HFFc6 (cell line): ENCODE measurements around the gene MAEA. TPM values are rescaled to one million over a fixed set of nuclear protein-coding genes. Genes with fewer than 3 reads are reported as not detected.

Experiments
- DNase-seq: peaks from one replicate; pipeline ENCODE4 v3.0.0-alpha.2; 2018
- H3K27ac Mint-ChIP-seq: 2 replicates; pipeline ENCODE4 v1.8.0; 2020; ENCODE audit warnings: mild to moderate bottlenecking, mixed read lengths
- H3K27me3 Mint-ChIP-seq: 2 replicates; pipeline ENCODE4 v1.8.0; 2021; ENCODE audit warnings: mild to moderate bottlenecking, moderate library complexity, mixed read lengths; ENCODE audit not compliant: insufficient read depth
- H3K36me3 Mint-ChIP-seq: 2 replicates; pipeline ENCODE4 v1.8.0; 2021; ENCODE audit warnings: low read depth, mixed read lengths
- H3K4me1 Mint-ChIP-seq: 2 replicates; pipeline ENCODE4 v1.8.0; 2020; ENCODE audit warnings: low read depth, mixed read lengths
- H3K4me3 Mint-ChIP-seq: 2 replicates; pipeline ENCODE4 v1.8.0; 2020; ENCODE audit warnings: mild to moderate bottlenecking, moderate library complexity, mixed read lengths
- H3K9me3 Mint-ChIP-seq: 2 replicates; pipeline ENCODE4 v1.8.0; 2020; ENCODE audit warnings: mild to moderate bottlenecking, mixed read lengths
- total RNA-seq, 6 experiments: library from RNA; stranded (reverse); fragmentation: NEBNext Ultra II Directional; extraction: Animal tissue kit (Norgen Biotek cat#: 25700); gene quantifications; 2 replicates in 1 of 6; 3 replicates in 5 of 6; pipeline ENCODE4 v1.2.3, GENCODE V29; 2021
- TF ChIP-seq, protein P1 (sequence below): fragments of 200-600 bp; sonication (generic); IDR thresholded peaks from 2 replicates; pipeline ENCODE4 v1.5.0; 2021; ENCODE audit warnings: antibody characterized with exemption, mild to moderate bottlenecking

The MAEA gene
- total RNA-seq, 6 experiments from 2014 or later, result 56.0 to 65.4 (median 60.6) TPM

DNA sequence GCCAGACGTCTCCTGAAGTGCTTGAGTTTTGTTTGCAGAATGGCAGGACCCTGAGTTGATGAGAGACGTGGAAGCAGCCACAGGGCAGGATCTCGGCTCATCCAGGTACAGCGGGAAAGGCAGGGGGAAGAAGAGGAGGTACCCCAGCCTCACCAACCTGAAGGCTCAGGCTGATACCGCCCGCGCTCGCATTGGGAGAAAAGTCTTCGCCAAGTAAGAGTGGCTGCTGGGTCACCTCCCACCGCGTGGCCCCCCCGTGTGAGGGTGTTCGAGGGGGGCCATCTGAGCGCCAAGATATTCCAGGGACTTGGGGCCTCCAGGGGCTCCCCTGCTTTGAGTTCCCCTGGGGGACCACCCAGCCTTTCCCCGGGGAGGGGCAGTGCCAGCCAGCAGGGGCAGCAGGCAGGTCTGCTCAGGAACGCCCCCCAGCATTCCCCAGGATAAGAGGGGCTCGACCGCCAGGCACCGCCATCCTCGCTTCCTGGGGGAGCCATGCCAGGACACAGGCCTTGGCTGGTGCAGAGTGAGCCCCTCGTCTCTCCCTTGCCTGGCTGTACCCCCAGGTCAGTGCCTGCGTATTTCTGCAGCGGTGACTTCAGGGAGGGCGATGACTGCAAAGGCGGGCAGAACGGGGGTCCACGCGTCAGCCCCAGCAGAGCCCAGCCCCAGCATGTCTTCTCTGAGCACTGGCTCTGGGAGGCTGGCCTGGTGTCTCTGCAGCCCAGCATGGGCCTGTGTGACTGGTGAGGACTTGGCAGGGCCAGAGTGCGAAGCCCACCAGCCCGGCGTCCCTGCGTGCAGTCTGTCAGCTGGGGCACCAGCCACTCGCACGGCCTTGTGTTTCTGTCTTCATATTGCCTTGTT is 94.3 kb downstream of the MAEA start:
- H3K4me1 Mint-ChIP-seq, result no peaks in the 10 kb centered on the region
- DNase-seq, result no peak

DNA sequence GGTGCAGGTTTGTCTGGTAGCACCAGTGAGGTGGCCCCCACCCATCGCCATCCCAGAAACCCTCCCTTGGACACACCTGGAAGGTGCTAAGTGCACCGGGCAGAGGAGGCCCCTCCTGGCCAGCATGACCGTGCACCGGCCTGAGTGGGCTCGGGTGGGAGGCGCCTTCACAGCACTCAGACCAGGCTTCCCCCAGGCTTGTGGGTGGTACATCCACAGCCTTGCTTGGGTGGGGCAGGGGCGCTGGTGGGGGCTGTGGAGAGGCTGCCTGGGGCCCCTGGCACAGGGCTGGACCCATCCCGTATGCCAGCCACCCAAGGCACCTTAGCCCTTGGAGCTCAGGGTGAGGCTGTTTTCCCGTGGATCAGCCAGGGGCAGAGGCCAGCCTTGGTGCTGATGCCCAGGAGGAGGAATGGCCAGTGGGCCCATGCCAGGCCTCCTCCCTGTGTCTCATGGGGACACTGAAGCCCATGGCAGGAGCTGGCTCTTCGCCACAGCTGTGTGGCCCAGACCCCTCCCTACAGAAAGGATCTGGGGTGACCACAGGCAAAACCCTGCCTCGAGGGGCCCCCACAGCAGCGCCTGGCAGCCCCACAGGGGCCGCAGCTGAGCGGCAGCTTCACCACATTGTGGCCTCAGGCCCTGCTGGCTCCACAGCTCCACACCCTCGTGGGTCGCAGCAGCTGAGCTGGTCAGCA is 95.1 kb downstream of the MAEA start:
- no peak for DNase-seq
- TF ChIP-seq, protein P1, sequence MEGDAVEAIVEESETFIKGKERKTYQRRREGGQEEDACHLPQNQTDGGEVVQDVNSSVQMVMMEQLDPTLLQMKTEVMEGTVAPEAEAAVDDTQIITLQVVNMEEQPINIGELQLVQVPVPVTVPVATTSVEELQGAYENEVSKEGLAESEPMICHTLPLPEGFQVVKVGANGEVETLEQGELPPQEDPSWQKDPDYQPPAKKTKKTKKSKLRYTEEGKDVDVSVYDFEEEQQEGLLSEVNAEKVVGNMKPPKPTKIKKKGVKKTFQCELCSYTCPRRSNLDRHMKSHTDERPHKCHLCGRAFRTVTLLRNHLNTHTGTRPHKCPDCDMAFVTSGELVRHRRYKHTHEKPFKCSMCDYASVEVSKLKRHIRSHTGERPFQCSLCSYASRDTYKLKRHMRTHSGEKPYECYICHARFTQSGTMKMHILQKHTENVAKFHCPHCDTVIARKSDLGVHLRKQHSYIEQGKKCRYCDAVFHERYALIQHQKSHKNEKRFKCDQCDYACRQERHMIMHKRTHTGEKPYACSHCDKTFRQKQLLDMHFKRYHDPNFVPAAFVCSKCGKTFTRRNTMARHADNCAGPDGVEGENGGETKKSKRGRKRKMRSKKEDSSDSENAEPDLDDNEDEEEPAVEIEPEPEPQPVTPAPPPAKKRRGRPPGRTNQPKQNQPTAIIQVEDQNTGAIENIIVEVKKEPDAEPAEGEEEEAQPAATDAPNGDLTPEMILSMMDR, result no peak
- Mint-ChIP-seq H3K4me1 (no peaks in the 10 kb centered on the region), H3K27me3 (no peaks in the 10 kb centered on the region; the same call in 1 of the 2 replicates), H3K27ac (no peak overlapping the region), H3K9me3 (peaks cover 8% of the 10 kb centered on the region), H3K36me3 (peaks cover 30% of the 10 kb centered on the region), H3K4me3 (no peak overlapping the region)

More for the DNA sequence above, 94.3 kb downstream of the MAEA start:
- TF ChIP-seq, protein P1, result no peak
- H3K9me3 Mint-ChIP-seq, result peaks cover 8% of the 10 kb centered on the region
- H3K27me3 Mint-ChIP-seq, result no peaks in the 10 kb centered on the region; the same call in 1 of the 2 replicates
- H3K27ac Mint-ChIP-seq, result no peak overlapping the region
- no peak overlapping the region for H3K4me3 Mint-ChIP-seq
- H3K36me3 Mint-ChIP-seq, result peaks cover 24% of the 10 kb centered on the region

DNA sequence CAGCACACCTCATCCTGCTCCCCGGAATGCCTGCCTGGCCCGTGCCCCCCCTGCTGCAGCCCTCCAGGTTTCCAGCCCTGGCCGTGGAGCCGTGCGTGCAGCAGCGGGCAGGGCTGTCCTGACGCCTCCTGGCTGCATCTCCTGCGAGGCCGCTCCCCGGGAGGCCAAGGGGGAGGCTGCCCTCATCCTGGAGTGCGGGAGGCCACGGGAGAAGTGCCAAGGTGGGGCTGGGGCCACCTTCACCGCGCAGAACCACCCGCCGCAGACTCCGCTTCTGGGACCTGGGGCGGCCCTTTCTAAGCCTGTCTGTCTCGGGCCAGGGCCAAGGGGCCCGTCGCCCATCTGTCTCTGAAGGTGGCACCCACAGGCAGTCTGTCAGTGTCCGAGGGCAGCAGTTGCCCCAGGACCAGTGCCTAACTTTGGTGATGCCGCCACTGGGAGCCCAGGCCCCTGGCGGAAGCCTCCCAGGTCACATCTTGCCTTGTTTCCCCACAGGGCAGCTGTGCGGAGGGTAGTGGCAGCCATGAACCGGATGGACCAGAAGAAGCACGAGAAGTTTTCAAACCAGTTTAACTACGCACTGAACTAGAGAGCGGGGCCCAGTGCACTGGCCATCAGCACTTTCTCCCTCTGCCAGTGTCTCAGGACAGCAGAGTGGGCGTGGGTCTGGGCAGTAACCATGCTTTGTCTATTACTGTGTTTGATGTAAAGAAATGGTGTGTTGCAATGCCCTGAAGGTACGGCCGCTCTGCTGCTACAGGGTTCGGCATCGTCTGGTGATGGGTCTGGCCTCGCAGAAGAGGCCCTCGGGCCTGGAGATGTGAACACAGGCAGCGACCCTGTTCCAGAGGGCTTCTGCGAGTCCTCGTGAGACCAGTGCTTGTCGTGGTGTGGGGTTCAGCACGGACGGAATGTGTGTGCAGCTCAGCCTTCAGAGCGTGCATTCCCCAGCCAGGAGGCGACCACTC is 96.0 kb downstream of the MAEA start:
- TF ChIP-seq, protein P1, result no peak
- Mint-ChIP-seq H3K36me3 (peaks cover 34% of the 10 kb centered on the region), H3K9me3 (peaks cover 8% of the 10 kb centered on the region), H3K4me3 (no peak overlapping the region), H3K27ac (no peak overlapping the region), H3K27me3 (no peaks in the 10 kb centered on the region; the same call in 1 of the 2 replicates), H3K4me1 (no peaks in the 10 kb centered on the region)
- DNase-seq, result no peak

Other genes with a start within 250 kb of the MAEA start
- gene RNF212, start 176.3 kb upstream of the MAEA start, total RNA-seq, result not detected
- gene SPON2, start 117.3 kb upstream of the MAEA start, total RNA-seq, result 10 to 100 TPM; 12.0 to 53.5 (median 48.2) TPM
- gene CTBP1, start 40.8 kb upstream of the MAEA start, total RNA-seq, result 100 to 1,000 TPM; 109 to 126 (median 114) TPM
- 1 to 10 TPM; 7.7 to 9.0 (median 8.7) TPM for gene UVSSA, start 57.3 kb downstream of the MAEA start, total RNA-seq
- gene NKX1-1, start 116.6 kb downstream of the MAEA start, total RNA-seq, result not detected